Ectodermal cell (in vitro differentiated cells): ENCODE data around the gene TMEM62.
"Not testable (repeated sequence)": the region's sequence is repeated elsewhere in the genome, so short reads cannot be mapped to it uniquely, and the experiment has no call there.

Experiments used
- H3K27ac ChIP-seq: 2 replicates; pipeline ENCODE4 v1.7.0; 2013; ENCODE audit warnings: mild to moderate bottlenecking, low read depth, low read length; ENCODE audit not compliant: insufficient read depth, poor library complexity, severe bottlenecking
- H3K27me3 ChIP-seq: 2 replicates; pipeline ENCODE4 v1.7.0; 2013; ENCODE audit warnings: mild to moderate bottlenecking, low read length; ENCODE audit not compliant: insufficient read depth, control insufficient read depth, poor library complexity, severe bottlenecking
- H3K36me3 ChIP-seq: one replicate; pipeline ENCODE4 v1.7.0; 2013; ENCODE audit warnings: low read length; ENCODE audit not compliant: control insufficient read depth, insufficient read depth
- H3K4me1 ChIP-seq: one replicate; pipeline ENCODE4 v1.7.0; 2013; ENCODE audit warnings: low read length; ENCODE audit not compliant: control insufficient read depth, insufficient read depth
- H3K4me3 ChIP-seq: 2 replicates; pipeline ENCODE4 v1.7.0; 2013; ENCODE audit warnings: low read depth, low read length, control low read depth; ENCODE audit not compliant: insufficient read depth
- H3K9me3 ChIP-seq: 2 replicates; pipeline ENCODE4 v1.7.0; 2013; ENCODE audit warnings: mild to moderate bottlenecking, low read length, moderate library complexity; ENCODE audit not compliant: control insufficient read depth
- WGBS, 2 experiments: methylation state at CpG; one replicate each; pipeline ENCODE4 v1.1.7; 2013; ENCODE audit warnings: missing lambda C conversion rate in 2 of 2; 5-methylcytosine and 5-hydroxymethylcytosine counted together

TMEM62 gene

GRCh38 chr15:43175656-43176309 is 42.4 kb downstream of the TMEM62 start:
- not testable (repeated sequence) for H3K4me3 ChIP-seq, H3K9me3 ChIP-seq, H3K4me1 ChIP-seq, H3K27me3 ChIP-seq, H3K36me3 ChIP-seq, H3K27ac ChIP-seq
- 94 to 96% methylated on average over 21 to 22 of the region's 25 CpGs for WGBS, 2 experiments

GRCh38 chr15:43177147-43177546 is 43.8 kb downstream of the TMEM62 start:
- WGBS, 2 experiments = 80 to 92% methylated on average over 1 of the region's 2 CpGs
- H3K4me3 ChIP-seq, H3K27me3 ChIP-seq, H3K36me3 ChIP-seq, H3K9me3 ChIP-seq, H3K27ac ChIP-seq, H3K4me1 ChIP-seq: not testable (repeated sequence)

- Histone ChIP-seq H3K9me3 (no peaks in the 10 kb centered on the region), H3K27ac (no peak overlapping the region), H3K4me3 (no peak overlapping the region), H3K36me3 (no peaks in the 10 kb centered on the region), H3K27me3 (no peaks in the 10 kb centered on the region), H3K4me1 (no peaks in the 10 kb centered on the region)
- 89 to 90% methylated on average over 3 of the region's 3 CpGs for WGBS, 2 experiments
Measured at GRCh38 chr15:43183270-43183669, 49.9 kb downstream of the TMEM62 start.

- Histone ChIP-seq H3K36me3 (no peaks in the 10 kb centered on the region), H3K9me3 (no peaks in the 10 kb centered on the region), H3K27me3 (no peaks in the 10 kb centered on the region), H3K4me1 (no peaks in the 10 kb centered on the region), H3K27ac (no peak overlapping the region), H3K4me3 (peak overlapping the region; percentile 47)
- 55 to 57% methylated on average over 9 of the region's 9 CpGs for WGBS, 2 experiments
Measured at GRCh38 chr15:43184407-43185124, 51.2 kb downstream of the TMEM62 start.

- H3K27ac ChIP-seq = peak within 1 kb of the TSS; percentile 19
- WGBS, 2 experiments = 0% methylated on average over 69 of the region's 69 CpGs
- H3K27me3 ChIP-seq = no peaks in the 10 kb centered on the region
- H3K4me3 ChIP-seq = peak within 1 kb of the TSS; percentile 47
- no peaks in the 10 kb centered on the region for H3K9me3 ChIP-seq
- no peaks in the 10 kb centered on the region for H3K4me1 ChIP-seq
- H3K36me3 ChIP-seq = peaks cover 5% of the 10 kb centered on the region
Measured at GRCh38 chr15:43185157-43186002, 52.0 kb downstream of the TMEM62 start, which contains the start of gene CCNDBP1. Gene CCNDBP1 (plus strand): TSS chr15:43185403. CDS start chr15:43185499, 96 bp downstream.

- Histone ChIP-seq H3K9me3 (no peaks in the 10 kb centered on the region), H3K36me3 (peaks cover 11% of the 10 kb centered on the region), H3K27ac (no peak overlapping the region), H3K27me3 (no peaks in the 10 kb centered on the region), H3K4me3 (peak overlapping the region; percentile 47), H3K4me1 (no peaks in the 10 kb centered on the region)
- WGBS, 2 experiments = 5 to 6% methylated on average over 13 of the region's 13 CpGs
Measured at GRCh38 chr15:43186003-43186353, 52.6 kb downstream of the TMEM62 start.

GRCh38 chr15:43187544-43188155 is 54.3 kb downstream of the TMEM62 start:
- no peaks in the 10 kb centered on the region for H3K4me1 ChIP-seq
- no peak overlapping the region for H3K4me3 ChIP-seq
- H3K9me3 ChIP-seq = no peaks in the 10 kb centered on the region
- H3K27ac ChIP-seq = no peak overlapping the region
- H3K36me3 ChIP-seq = peaks cover 21% of the 10 kb centered on the region
- no peaks in the 10 kb centered on the region for H3K27me3 ChIP-seq
- 75 to 87% methylated on average over 2 of the region's 2 CpGs for WGBS, 2 experiments

GRCh38 chr15:43189296-43189695 is 55.9 kb downstream of the TMEM62 start:
- Histone ChIP-seq H3K27ac (no peak overlapping the region), H3K27me3 (no peaks in the 10 kb centered on the region), H3K9me3 (no peaks in the 10 kb centered on the region), H3K4me3 (no peak overlapping the region), H3K4me1 (no peaks in the 10 kb centered on the region), H3K36me3 (peaks cover 25% of the 10 kb centered on the region)
- WGBS, 2 experiments = 85 to 90% methylated on average over 1 of the region's 2 CpGs

GRCh38 chr15:43190178-43190577 is 56.8 kb downstream of the TMEM62 start:
- Histone ChIP-seq H3K9me3 (no peaks in the 10 kb centered on the region), H3K27ac (no peak overlapping the region), H3K4me3 (no peak overlapping the region), H3K27me3 (no peaks in the 10 kb centered on the region), H3K4me1 (no peaks in the 10 kb centered on the region), H3K36me3 (peaks cover 25% of the 10 kb centered on the region)
- WGBS, 2 experiments = 94 to 100% methylated on average over 1 of the region's 1 CpG

GRCh38 chr15:43193710-43194109 is 60.3 kb downstream of the TMEM62 start:
- WGBS, 2 experiments = no CpG with 5 or more reads among the region's 2 CpGs

More at GRCh38 chr15:43193710-43194109, 60.3 kb downstream of the TMEM62 start:
- H3K27me3 ChIP-seq = no peaks in the 10 kb centered on the region
- H3K9me3 ChIP-seq = no peaks in the 10 kb centered on the region
- no peak overlapping the region for H3K4me3 ChIP-seq
- no peaks in the 10 kb centered on the region for H3K4me1 ChIP-seq
- H3K27ac ChIP-seq = no peak overlapping the region
- H3K36me3 ChIP-seq = peaks cover 25% of the 10 kb centered on the region
